Trophoblast cell (in vitro differentiated cells and primary cell): Measurements from ENCODE around the gene KLK5.
"Not testable (repeated sequence)": the region's sequence is repeated elsewhere in the genome, so short reads cannot be mapped to it uniquely, and the experiment has no call there.

Source experiments
- DNase-seq, 2 donors: peaks; one replicate each; pipeline ENCODE4 v3.0.0-alpha.2; 2016
- H2AFZ ChIP-seq: 2 replicates; pipeline ENCODE4 v1.6.1; 2013; ENCODE audit warnings: low read length, moderate library complexity, mild to moderate bottlenecking; ENCODE audit not compliant: insufficient read depth, poor library complexity
- H2AK5ac ChIP-seq: 2 replicates; pipeline ENCODE4 v1.6.1; 2013; ENCODE audit warnings: mild to moderate bottlenecking, low read length
- H2BK120ac ChIP-seq: 2 replicates; pipeline ENCODE4 v1.6.1; 2013; ENCODE audit warnings: low read length, mild to moderate bottlenecking, moderate library complexity; ENCODE audit not compliant: insufficient read depth, poor library complexity
- H2BK12ac ChIP-seq: 2 replicates; pipeline ENCODE4 v1.6.1; 2013; ENCODE audit warnings: mild to moderate bottlenecking, low read length, moderate library complexity
- H2BK5ac ChIP-seq: 2 replicates; pipeline ENCODE4 v1.6.1; 2013; ENCODE audit warnings: low read length, low read depth, moderate library complexity, mild to moderate bottlenecking; ENCODE audit not compliant: poor library complexity
- H3K14ac ChIP-seq: 2 replicates; pipeline ENCODE4 v1.6.1; 2013; ENCODE audit warnings: mild to moderate bottlenecking, low read length
- H3K18ac ChIP-seq: 2 replicates; pipeline ENCODE4 v1.6.1; 2013; ENCODE audit warnings: mild to moderate bottlenecking, low read length
- H3K23ac ChIP-seq: 2 replicates; pipeline ENCODE4 v1.6.1; 2013; ENCODE audit warnings: low read length
- H3K27ac ChIP-seq: 2 replicates; pipeline ENCODE4 v1.5.1; 2013; ENCODE audit warnings: low read depth, mild to moderate bottlenecking, inconsistent platforms, low read length, moderate library complexity
- H3K27me3 ChIP-seq: 2 replicates; pipeline ENCODE4 v1.6.1; 2013; ENCODE audit warnings: inconsistent platforms, mild to moderate bottlenecking, low read length, moderate library complexity; ENCODE audit not compliant: insufficient read depth
- H3K36me3 ChIP-seq, 2 experiments: 1 replicate in 1 of 2; 2 replicates in 1 of 2; pipeline ENCODE4 v1.6.1; 2013; ENCODE audit warnings: low read length in 2 of 2, mild to moderate bottlenecking in 2 of 2, moderate library complexity in 1 of 2; ENCODE audit not compliant: insufficient read depth in 2 of 2, control insufficient read depth in 1 of 2
- H3K4ac ChIP-seq: 2 replicates; pipeline ENCODE4 v1.6.1; 2013; ENCODE audit warnings: low read depth, mild to moderate bottlenecking, low read length, moderate library complexity
- H3K4me1 ChIP-seq, 2 experiments: 1 replicate in 1 of 2; 2 replicates in 1 of 2; pipeline ENCODE4 v1.6.1; 2013; ENCODE audit warnings: low read length in 2 of 2, mild to moderate bottlenecking in 2 of 2, moderate library complexity in 1 of 2; ENCODE audit not compliant: insufficient read depth in 2 of 2, control insufficient read depth in 1 of 2
- H3K4me2 ChIP-seq: 2 replicates; pipeline ENCODE4 v1.6.1; 2013; ENCODE audit warnings: inconsistent platforms, mild to moderate bottlenecking, low read length, moderate library complexity
- H3K4me3 ChIP-seq: 2 replicates; pipeline ENCODE4 v1.5.1; 2013; ENCODE audit warnings: mild to moderate bottlenecking, low read depth, low read length, inconsistent platforms
- H3K79me1 ChIP-seq: one replicate; pipeline ENCODE4 v1.6.1; 2013; ENCODE audit warnings: low read length
- H3K79me2 ChIP-seq: 2 replicates; pipeline ENCODE4 v1.6.1; 2013; ENCODE audit warnings: low read length, mild to moderate bottlenecking; ENCODE audit not compliant: control insufficient read depth, insufficient read depth, poor library complexity
- H3K9ac ChIP-seq: 2 replicates; pipeline ENCODE4 v1.6.1; 2013; ENCODE audit warnings: mild to moderate bottlenecking, low read length
- H3K9me3 ChIP-seq: 2 replicates; pipeline ENCODE4 v1.6.1; 2013; ENCODE audit warnings: low read depth, mild to moderate bottlenecking, control low read depth, inconsistent platforms, low read length; ENCODE audit not compliant: insufficient read depth
- H4K12ac ChIP-seq: 2 replicates; pipeline ENCODE4 v1.6.1; 2013; ENCODE audit warnings: low read depth, mild to moderate bottlenecking, low read length, moderate library complexity
- H4K8ac ChIP-seq: 2 replicates; pipeline ENCODE4 v1.6.1; 2013; ENCODE audit warnings: low read depth, mild to moderate bottlenecking, low read length, moderate library complexity
- H4K91ac ChIP-seq: one replicate; pipeline ENCODE4 v1.6.1; 2013; ENCODE audit warnings: low read depth, mild to moderate bottlenecking, low read length, moderate library complexity
- WGBS: extraction: QIAGEN DNeasy Blood & Tissue Kit; methylation state at CpG from one replicate; pipeline ENCODE4 v1.1.7; 2013; ENCODE audit warnings: missing lambda C conversion rate; ENCODE audit not compliant: insufficient read length, insufficient coverage; ENCODE audit errors: extremely low coverage; 5-methylcytosine and 5-hydroxymethylcytosine counted together

The KLK5 gene

DNA sequence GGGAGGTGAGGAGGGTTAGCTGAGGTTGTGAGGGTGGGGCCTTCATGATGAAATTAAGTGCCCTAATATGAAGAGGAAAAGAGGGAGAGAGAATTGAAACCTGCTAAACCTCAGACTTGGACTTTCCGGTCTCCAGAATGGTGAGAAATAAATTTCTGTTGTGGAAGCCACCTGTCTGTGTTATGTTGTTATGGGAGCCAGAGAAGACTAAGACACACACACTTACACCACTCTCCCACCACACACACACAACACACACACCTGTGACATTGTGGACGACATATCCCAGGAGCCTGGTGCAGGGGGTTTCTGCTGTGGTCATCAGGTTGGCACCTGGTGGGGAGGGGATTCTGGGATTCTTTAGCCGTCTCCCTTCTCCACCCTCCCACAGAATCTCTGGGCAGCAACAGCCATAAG, 55.6 kb downstream of the KLK5 start:
- H2BK120ac ChIP-seq = no peak overlapping the region

DNA sequence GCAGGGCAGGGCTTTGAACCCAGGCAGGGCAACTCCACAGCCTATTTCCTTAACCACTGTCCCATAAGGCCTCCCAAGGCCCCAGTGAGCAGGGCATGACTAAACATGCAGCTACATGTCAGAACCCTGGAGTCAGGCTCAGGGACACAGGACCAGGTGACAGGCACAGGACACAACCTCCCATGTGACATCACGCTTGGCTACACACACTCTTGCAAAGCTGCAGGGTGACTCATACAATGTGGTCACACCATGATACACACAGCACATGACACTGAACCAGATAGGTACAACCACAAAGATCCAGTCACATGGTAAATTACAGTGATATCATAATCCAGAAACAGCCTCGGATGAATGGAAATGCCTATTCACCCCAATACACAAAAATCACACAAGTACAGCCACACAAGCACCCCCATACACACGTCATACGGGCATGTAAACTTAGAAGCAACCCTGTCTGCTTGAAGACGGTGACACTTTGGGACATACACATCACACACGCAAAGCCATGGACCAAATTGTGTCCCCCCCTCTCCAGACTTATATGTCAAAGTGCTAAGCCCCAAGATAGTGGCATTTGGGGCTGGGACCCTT, 56.1 kb downstream of the KLK5 start:
- WGBS = no CpG with 5 or more reads among the region's 6 CpGs
- Histone ChIP-seq H3K14ac (no peak overlapping the region), H2BK12ac (no peak overlapping the region), H3K27ac (no peak overlapping the region), H3K27me3 (peaks cover 2% of the 10 kb centered on the region), H3K79me2 (no peaks in the 10 kb centered on the region), H2AK5ac (no peak overlapping the region), H3K9ac (no peak overlapping the region), H4K8ac (no peak overlapping the region), H3K4me1 (no peaks in the 10 kb centered on the region), H2AFZ (no peak overlapping the region), H4K12ac (no peak overlapping the region), H2BK5ac (no peak overlapping the region), H3K23ac (no peak overlapping the region), H3K4me3 (no peak overlapping the region), H4K91ac (no peak overlapping the region), H2BK120ac (no peak overlapping the region), H3K79me1 (no peaks in the 10 kb centered on the region), H3K4ac (no peak overlapping the region), H3K9me3 (peaks cover 12% of the 10 kb centered on the region), H3K36me3 (no peaks in the 10 kb centered on the region), H3K18ac (no peak overlapping the region), H3K4me2 (no peak overlapping the region)
- peak; percentile 2 to 5 for DNase-seq

More for the DNA sequence above, 55.6 kb downstream of the KLK5 start:
- no peak overlapping the region for H2BK5ac ChIP-seq
- H2BK12ac ChIP-seq = no peak overlapping the region
- no peak overlapping the region for H4K8ac ChIP-seq
- H4K12ac ChIP-seq = no peak overlapping the region
- no peaks in the 10 kb centered on the region for H3K36me3 ChIP-seq
- no peak overlapping the region for H3K9ac ChIP-seq
- H4K91ac ChIP-seq = no peak overlapping the region
- H2AFZ ChIP-seq = no peak overlapping the region
- no peak overlapping the region for H3K14ac ChIP-seq
- no peaks in the 10 kb centered on the region for H3K79me1 ChIP-seq
- DNase-seq = no peak
- H3K4me2 ChIP-seq = no peak overlapping the region
- H3K9me3 ChIP-seq = peaks cover 12% of the 10 kb centered on the region
- H3K23ac ChIP-seq = no peak overlapping the region
- no peaks in the 10 kb centered on the region for H3K4me1 ChIP-seq
- H3K27me3 ChIP-seq = peaks cover 2% of the 10 kb centered on the region
- H3K18ac ChIP-seq = no peak overlapping the region
- WGBS = no CpG with 5 or more reads among the region's 3 CpGs
- H3K4me3 ChIP-seq = no peak overlapping the region
- no peak overlapping the region for H3K27ac ChIP-seq
- no peak overlapping the region for H2AK5ac ChIP-seq
- no peak overlapping the region for H3K4ac ChIP-seq
- H3K79me2 ChIP-seq = no peaks in the 10 kb centered on the region

DNA sequence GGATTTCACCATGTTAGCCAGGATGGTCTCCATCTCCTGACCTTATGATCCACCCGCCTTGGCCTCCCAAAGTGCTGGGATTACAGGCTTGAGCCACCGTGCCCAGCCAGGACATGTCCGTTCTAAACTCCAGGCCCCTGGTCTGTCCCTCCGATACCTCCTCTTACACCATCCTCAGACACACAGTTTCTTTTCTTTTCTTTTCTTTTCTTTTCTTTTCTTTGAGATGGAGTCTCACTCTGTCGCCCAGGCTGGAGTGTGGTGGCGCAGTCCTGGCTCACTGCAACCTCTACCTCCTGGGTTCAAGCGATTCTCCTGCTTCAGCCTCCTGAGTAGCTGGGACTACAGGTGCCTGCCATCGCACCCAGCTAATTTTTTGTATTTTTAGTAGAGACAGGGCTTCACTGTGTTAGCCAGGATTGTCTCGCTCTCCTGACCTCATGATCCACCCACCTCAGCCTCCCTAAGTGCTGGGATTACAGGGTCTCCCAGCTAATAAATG, 56.7 kb downstream of the KLK5 start:
- DNase-seq, H4K91ac ChIP-seq, H3K4me1 ChIP-seq, H3K36me3 ChIP-seq, H3K27me3 ChIP-seq, H2BK12ac ChIP-seq, H2AFZ ChIP-seq, H3K18ac ChIP-seq, H2AK5ac ChIP-seq, H3K14ac ChIP-seq, H3K9ac ChIP-seq, H3K4me3 ChIP-seq, H3K23ac ChIP-seq, H3K79me2 ChIP-seq, H3K27ac ChIP-seq, H2BK120ac ChIP-seq, H2BK5ac ChIP-seq, H3K4me2 ChIP-seq, H3K4ac ChIP-seq, H4K8ac ChIP-seq, H3K79me1 ChIP-seq, H4K12ac ChIP-seq: not testable (repeated sequence)
- no CpG with 5 or more reads among the region's 9 CpGs for WGBS
- peaks cover 12% of the 10 kb centered on the region for H3K9me3 ChIP-seq

DNA sequence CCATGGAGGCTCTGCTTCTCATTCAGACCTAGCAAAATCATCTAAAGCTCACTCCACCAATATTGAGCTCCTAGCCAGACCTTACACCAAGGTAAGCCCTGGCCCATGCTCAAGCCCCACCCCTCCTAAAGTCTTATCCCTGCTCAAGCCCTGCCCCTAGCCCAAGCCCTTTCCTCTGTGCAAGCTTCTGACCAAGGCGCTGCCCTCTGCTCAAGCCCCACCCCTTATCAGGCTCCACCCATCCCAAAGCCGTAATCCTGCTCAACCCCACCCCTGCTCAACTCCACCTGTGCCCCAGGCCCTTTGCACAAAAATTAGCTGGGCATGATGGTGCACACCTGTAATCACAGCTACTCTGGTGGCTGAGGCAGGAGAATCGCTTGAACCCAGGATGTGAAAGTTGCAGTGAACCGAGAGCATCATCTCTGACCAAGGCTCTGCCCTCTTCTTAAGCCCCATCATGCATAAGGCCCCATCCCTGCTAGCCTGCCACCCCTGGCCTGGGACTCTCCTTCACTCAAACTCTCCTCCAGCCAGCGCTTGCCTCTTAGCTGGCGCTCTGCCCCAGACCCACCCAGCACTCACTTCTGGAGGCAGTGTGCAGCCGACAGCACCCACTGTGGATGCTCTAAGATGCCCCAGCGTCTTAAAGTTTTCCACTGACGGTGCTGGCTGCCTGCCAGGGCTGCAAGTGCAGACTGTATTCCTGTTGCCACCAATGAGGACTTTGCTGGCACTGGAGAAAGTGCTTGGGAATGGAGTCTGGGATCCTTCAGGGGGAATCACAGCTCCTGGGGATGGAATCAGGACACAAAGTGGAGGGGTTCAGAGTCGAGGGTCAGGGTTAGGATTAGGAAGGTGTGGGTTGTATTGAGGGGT, 58.1 kb downstream of the KLK5 start:
- H2BK5ac ChIP-seq = no peak overlapping the region
- H3K4me1 ChIP-seq = no peaks in the 10 kb centered on the region
- H2AK5ac ChIP-seq = no peak overlapping the region
- no peak overlapping the region for H3K4me3 ChIP-seq
- no peak overlapping the region for H3K23ac ChIP-seq
- H3K27me3 ChIP-seq = peaks cover 2% of the 10 kb centered on the region
- H2BK120ac ChIP-seq = no peak overlapping the region
- peaks cover 12% of the 10 kb centered on the region for H3K9me3 ChIP-seq
- H3K18ac ChIP-seq = no peak overlapping the region
- H3K36me3 ChIP-seq = no peaks in the 10 kb centered on the region
- no peak overlapping the region for H3K4me2 ChIP-seq
- no peak overlapping the region for H2AFZ ChIP-seq
- no peak overlapping the region for H3K4ac ChIP-seq
- WGBS = 100% methylated on average over 1 of the region's 10 CpGs
- no peak for DNase-seq
- H3K9ac ChIP-seq = no peak overlapping the region
- H4K12ac ChIP-seq = no peak overlapping the region
- no peak overlapping the region for H4K8ac ChIP-seq
- no peak overlapping the region for H2BK12ac ChIP-seq
- H3K79me1 ChIP-seq = no peaks in the 10 kb centered on the region
- no peak overlapping the region for H3K27ac ChIP-seq
- H3K79me2 ChIP-seq = no peaks in the 10 kb centered on the region
- no peak overlapping the region for H3K14ac ChIP-seq
- no peak overlapping the region for H4K91ac ChIP-seq
